HepG2 (cell line): ENCODE measurements around the gene SLC22A15. TPM values are rescaled to one million over a fixed set of nuclear protein-coding genes. Genes with fewer than 3 reads are reported as not detected.

ENCODE experiments used
- ATAC-seq: fragments of 200-7000 bp; cut with Tn5 transposase; 3 replicates; pipeline ENCODE4 v1.9.1; 2020; ENCODE audit warnings: mild to moderate bottlenecking, moderate library complexity
- BruUV-seq: library from RNA; stranded (reverse); fragments of 400-500 nt; replicated peaks from 2 replicates; lab custom pipeline; 2021; lab: Mats Ljungman, UMichigan
- CTCF ChIA-PET: fragments of 300-600 bp; formaldehyde crosslinking; extraction: SDS; loops from one replicate; lab custom pipeline; 2021; ENCODE audit warnings: low total read pairs, inconsistent platforms, low intra/inter-chr PET ratio; lab: Yijun Ruan, JAX
- POLR2A ChIA-PET: fragments of 350-600 bp; sonication (Branson Sonifier 250); formaldehyde crosslinking; loops from one replicate; lab custom pipeline; 2020; ENCODE audit warnings: antibody characterized with exemption, inconsistent platforms; lab: Yijun Ruan, JAX
- DNase-seq: peaks from one replicate; pipeline ENCODE4 v3.0.0-alpha.2; 2015; ENCODE audit warnings: low spot score
- FAIRE-seq: peaks from 3 replicates; lab custom pipeline; 2011; peaks lifted over from hg19 to GRCh38; lab: Jason Lieb, UNC
- H2AFZ ChIP-seq: one replicate; pipeline ENCODE4 v1.6.1; 2011; ENCODE audit warnings: low read length, inconsistent platforms
- H3K27ac ChIP-seq: fragments of 300-600 bp; 3 replicates; pipeline ENCODE4 v1.8.0; 2011; ENCODE audit warnings: mixed run types, mild to moderate bottlenecking, mixed read lengths, low read length, inconsistent platforms; ENCODE audit not compliant: insufficient read depth; ENCODE audit errors: extremely low read length
- H3K27me3 ChIP-seq, 2 experiments: fragments of 200-600 bp in 1 of 2; 2 replicates in 1 of 2; 3 replicates in 1 of 2; pipeline versions ENCODE4 v1.6.0 to v1.8.0; 2011; ENCODE audit warnings: low read length in 2 of 2, mild to moderate bottlenecking in 2 of 2, moderate library complexity in 2 of 2, inconsistent platforms in 1 of 2; ENCODE audit not compliant: insufficient read depth in 2 of 2, control insufficient read depth in 1 of 2
- H3K36me3 ChIP-seq, 2 experiments: fragments of 200-600 bp in 1 of 2; replicated peaks in 1 of 2; 2 replicates in 1 of 2; 3 replicates in 1 of 2; pipeline versions ENCODE4 v1.5.1 to v1.8.0; 2011; ENCODE audit warnings: low read length in 2 of 2, inconsistent platforms in 1 of 2; ENCODE audit not compliant: insufficient read depth in 2 of 2, control insufficient read depth in 1 of 2
- H3K4me1 ChIP-seq: 2 replicates; pipeline ENCODE4 v1.5.1; 2012; ENCODE audit warnings: low read length, inconsistent platforms; ENCODE audit not compliant: insufficient read depth
- H3K4me2 ChIP-seq: 2 replicates; pipeline ENCODE4 v1.6.0; 2011; ENCODE audit warnings: low read depth, low read length, inconsistent platforms
- H3K4me3 ChIP-seq, 3 experiments: fragments of 200-600 bp in 1 of 3; sonication (generic), shearing (Covaris generic) in 1 of 3; replicated peaks in 1 of 3; 2 replicates each; pipeline ENCODE4 v1.5.1; 2011 to 2016; ENCODE audit warnings: low read length in 3 of 3, inconsistent platforms in 2 of 3, low read depth in 2 of 3, mild to moderate bottlenecking in 2 of 3, control low read depth in 1 of 3, mixed read lengths in 1 of 3; ENCODE audit not compliant: insufficient read depth in 1 of 3
- H3K79me2 ChIP-seq: one replicate; pipeline ENCODE4 v1.6.1; 2011; ENCODE audit warnings: low read length, inconsistent platforms; ENCODE audit not compliant: insufficient read depth
- H3K9ac ChIP-seq: 2 replicates; pipeline ENCODE4 v1.6.0; 2011; ENCODE audit warnings: mild to moderate bottlenecking, low read depth, low read length, inconsistent platforms; ENCODE audit not compliant: insufficient read depth
- H3K9me3 ChIP-seq: 2 replicates; pipeline ENCODE4 v1.5.1; 2012; ENCODE audit warnings: mild to moderate bottlenecking, low read length
- H4K20me1 ChIP-seq: 2 replicates; pipeline ENCODE4 v1.6.0; 2011; ENCODE audit warnings: inconsistent platforms, mild to moderate bottlenecking, low read length, moderate library complexity; ENCODE audit not compliant: insufficient read depth
- ARHGAP35 ChIP-seq: sonication (generic); formaldehyde crosslinking; IDR thresholded peaks from 2 replicates; pipeline ENCODE4 v1.9.0; 2022; ENCODE audit warnings: mild to moderate bottlenecking, inconsistent platforms, moderate library complexity, missing genetic modification reagents, borderline replicate concordance
- CHD4 ChIP-seq: fragments of 200-600 bp; sonication (generic); IDR thresholded peaks from 2 replicates; pipeline ENCODE4 v1.7.0; 2017; ENCODE audit warnings: mild to moderate bottlenecking, low read length, borderline replicate concordance
- FOXP1 ChIP-seq, 2 experiments: fragments of 450-650 bp in 1 of 2; IDR thresholded peaks; 2 replicates each; pipeline ENCODE4 v1.6.1; 2017 to 2018; ENCODE audit warnings: antibody characterized with exemption in 1 of 2
- MED13 ChIP-seq: sonication (generic); formaldehyde crosslinking; IDR thresholded peaks from 2 replicates; pipeline ENCODE4 v1.5.0; 2020; ENCODE audit warnings: missing genetic modification reagents
- NFKB2 ChIP-seq: sonication (generic); formaldehyde crosslinking; IDR thresholded peaks from 2 replicates; pipeline ENCODE4 v1.4.0; 2020; ENCODE audit warnings: missing genetic modification reagents, borderline replicate concordance
- NKX3-1 ChIP-seq: sonication (generic); formaldehyde crosslinking; IDR thresholded peaks from 2 replicates; pipeline ENCODE4 v1.5.0; 2020; ENCODE audit warnings: missing genetic modification reagents
- NR2C2 ChIP-seq: sonication (generic); formaldehyde crosslinking; IDR thresholded peaks from 2 replicates; pipeline ENCODE4 v1.4.0; 2020; ENCODE audit warnings: missing genetic modification reagents, mild to moderate bottlenecking, moderate library complexity, borderline replicate concordance
- PPARG ChIP-seq: conservative IDR thresholded peaks from 2 replicates; pipeline ENCODE4 v1.6.1; 2016; ENCODE audit warnings: missing biosample characterization, missing genetic modification reagents
- RBFOX2 ChIP-seq: fragments of 200-400 bp; formaldehyde crosslinking; IDR thresholded peaks from 2 replicates; pipeline ENCODE4 v1.6.1; 2017; ENCODE audit warnings: low read depth, mild to moderate bottlenecking, low read length
- SAP130 ChIP-seq: IDR thresholded peaks from 2 replicates; pipeline ENCODE4 v1.6.1; 2016; ENCODE audit warnings: low read depth
- TAF1 ChIP-seq: sonication (generic); formaldehyde crosslinking; IDR thresholded peaks from 2 replicates; pipeline ENCODE4 v1.4.0; 2020; ENCODE audit warnings: missing genetic modification reagents
- TARDBP ChIP-seq: sonication (generic); formaldehyde crosslinking; IDR thresholded peaks from 2 replicates; pipeline ENCODE4 v1.8.0; 2022; ENCODE audit warnings: mild to moderate bottlenecking, missing genetic modification reagents
- ZBTB43 ChIP-seq: sonication (generic); formaldehyde crosslinking; conservative IDR thresholded peaks from 2 replicates; pipeline ENCODE4 v1.4.0; 2020; ENCODE audit warnings: missing genetic modification reagents
- ZNF317 ChIP-seq: sonication (generic); formaldehyde crosslinking; IDR thresholded peaks from 2 replicates; pipeline ENCODE4 v1.5.0; 2020; ENCODE audit warnings: mild to moderate bottlenecking, missing genetic modification reagents
- ZNF362 ChIP-seq: sonication (generic); formaldehyde crosslinking; IDR thresholded peaks from 2 replicates; pipeline ENCODE4 v1.4.0; 2020; ENCODE audit warnings: missing genetic modification reagents, mild to moderate bottlenecking, borderline replicate concordance
- ZNF430 ChIP-seq: sonication (generic); formaldehyde crosslinking; IDR thresholded peaks from 2 replicates; pipeline ENCODE4 v1.9.0; 2021; ENCODE audit warnings: mild to moderate bottlenecking, missing genetic modification reagents
- ZNF558 ChIP-seq: sonication (generic); formaldehyde crosslinking; IDR thresholded peaks from 2 replicates; pipeline ENCODE4 v1.9.0; 2022; ENCODE audit warnings: mild to moderate bottlenecking, missing genetic modification reagents, borderline replicate concordance
- ZNF609 ChIP-seq: sonication (generic); formaldehyde crosslinking; IDR thresholded peaks from 2 replicates; pipeline ENCODE4 v1.4.0; 2020; ENCODE audit warnings: mild to moderate bottlenecking, missing genetic modification reagents, borderline replicate concordance
- WGBS: methylation state at CpG from one replicate; pipeline ENCODE4 v1.1.6; 2017; ENCODE audit warnings: low lambda C conversion rate; 5-methylcytosine and 5-hydroxymethylcytosine counted together
- in situ Hi-C: cut with HindIII; loops from 2 replicates; pipeline ENCODE4 v1.10.0; 2017; ENCODE audit warnings: low pct_unique_long_range_greater_than_20kb; ENCODE audit not compliant: extremely low pct_ligation_motif_present
- intact Hi-C: fragments of 100-400 bp; cut with micrococcal nuclease; formaldehyde crosslinking; loops from one replicate; pipeline ENCODE4 v1.10.0; 2022; ENCODE audit not compliant: unreplicated experiment
- polyA plus RNA-seq, 8 experiments: library from polyadenylated mRNA; depleted of rRNA in 3 of 8; stranded (reverse) in 7 of 8; unstranded in 1 of 8; fragments of >200 nt; fragmentation: Illumina TruSeq in 4 of 8; extraction: Trizol in 4 of 8; gene quantifications; 2 replicates each; pipeline versions ENCODE4 v1.2.1 to v1.2.3, GENCODE V29; 2011 to 2016; ENCODE audit warnings: low read depth in 4 of 8, missing spikeins in 1 of 8, mixed read lengths in 1 of 8; ENCODE audit not compliant: insufficient read depth in 1 of 8
- total RNA-seq, 5 experiments: library from RNA; depleted of rRNA; stranded (reverse); fragments of >200 nt; fragmentation: Illumina TruSeq; extraction: Trizol; gene quantifications; 2 replicates each; pipeline ENCODE4 v1.2.3, GENCODE V29; 2016; ENCODE audit warnings: low read depth in 1 of 5

Gene SLC22A15
- total and polyA plus RNA-seq, 2 of the 13 experiments (the other 11 are each of a cell fraction or from before 2014, with no cell fraction given) = 0.24 to 1.7 TPM

- WGBS = 2% methylated on average over 11 of the region's 11 CpGs
- Histone ChIP-seq H3K27ac (peak overlapping the region; percentile 61), H3K4me3 (peak overlapping the region; percentile 55 to 76 (median 65)), H3K9ac (peak overlapping the region; percentile 62), H3K27me3 (no peaks in the 10 kb centered on the region), H3K9me3 (no peaks in the 10 kb centered on the region), H4K20me1 (no peaks in the 10 kb centered on the region), H2AFZ (peak overlapping the region; percentile 81), H3K4me1 (peaks cover 82% of the 10 kb centered on the region), H3K4me2 (peak overlapping the region; percentile 99), H3K79me2 (no peaks in the 10 kb centered on the region), H3K36me3 (no peaks in the 10 kb centered on the region)
- BruUV-seq = no TSS peak
- in situ Hi-C loops = no loop called here
- DNase-seq = no peak
- POLR2A ChIA-PET = interaction anchor here (1.4 to 2.7 kb wide), 4 partner anchors 12 to 382 kb away, joined by 4 to 18 read pairs (median 8); no protein-coding TSS in a partner anchor
- peak; percentile 16 for ATAC-seq
- FAIRE-seq = no peak
- intact Hi-C loops = no loop called here
- CTCF ChIA-PET = no interaction called here
- TF ChIP-seq ZNF362 (CRISPR knock-in tag) (0 out of 2 replicates have a peak, but pooled peaks have one; percentile 28), CHD4 (no peak), NKX3-1 (CRISPR knock-in tag) (no peak), TAF1 (no peak), ZNF609 (CRISPR knock-in tag) (peak; percentile 47; the same call in 1 of the 2 replicates), ZNF430 (no peak), NR2C2 (CRISPR knock-in tag) (no peak), NFKB2 (CRISPR knock-in tag) (no peak), SAP130 (peak; percentile 66), FOXP1 (IDR thresholded peaks at IDR 0.05) (no peak), FOXP1 (CRISPR knock-in tag; IDR thresholded peaks at IDR 0.05) (peak; percentile 49; the same call in 1 of the 2 replicates), RBFOX2 (no peak), ZNF558 (CRISPR knock-in tag) (no peak), ZBTB43 (peak; percentile 75), MED13 (CRISPR knock-in tag) (no peak), ARHGAP35 (CRISPR knock-in tag) (no peak), ZNF317 (CRISPR knock-in tag) (no peak), PPARG (CRISPR knock-in tag) (0 out of 2 replicates have a peak, but pooled peaks have one; percentile 17), TARDBP (CRISPR knock-in tag) (no peak)
These were observed 135.3 kb downstream of the SLC22A15 start for GRCh38 chr1:116111524-116112021.
